ENCODE data around the gene ACTN4. TPM values are rescaled to one million over a fixed set of nuclear protein-coding genes. Genes with fewer than 3 reads are reported as not detected.

ACTN4 gene
- total and polyA plus RNA-seq, 2 of the 4 experiments (the other 2 are of a cell fraction), result 541 to 659 TPM

- DNase-seq, result no peak
- Histone ChIP-seq H2AFZ (replicated peaks; ENCODE audit: low read length, poor library complexity) (no peak overlapping the region), H3K4me3 (ENCODE audit: insufficient read depth, low read depth, low read length) (no peak overlapping the region), H3K4ac (ENCODE audit: low read depth, low read length) (no peak overlapping the region), H3K27ac (ENCODE audit: insufficient read depth, low read length) (no peak overlapping the region), H2BK5ac (ENCODE audit: low read depth, low read length, poor library complexity, severe bottlenecking) (no peak overlapping the region), H3K79me1 (ENCODE audit: low read depth in 1 of 2, low read length in 2 of 2) (peaks cover 0 to 97% of the 10 kb centered on the region in 2 experiments; a peak in 3 of 4 replicates), H2BK20ac (ENCODE audit: low read depth, low read length) (no peak overlapping the region), H3K4me1 (ENCODE audit: control insufficient read depth, insufficient read depth, low read length) (peaks cover 29% of the 10 kb centered on the region), H3K23ac (ENCODE audit: low read depth, low read length) (peak overlapping the region; percentile 27; the same call in 1 of the 2 replicates), H3K36me3 (ENCODE audit: control insufficient read depth, insufficient read depth, low read length) (peaks cover 41% of the 10 kb centered on the region), H2AK9ac (replicated peaks; ENCODE audit: low read depth, low read length, poor library complexity) (no peak overlapping the region), H4K91ac (ENCODE audit: insufficient read depth, low read depth, low read length) (no peak overlapping the region), H3K18ac (ENCODE audit: low read depth, low read length) (no peak overlapping the region), H2BK15ac (ENCODE audit: low read depth, low read length) (no peak overlapping the region), H4K8ac (ENCODE audit: low read depth in 2 of 2, low read length in 2 of 2) (no peak overlapping the region), H4K5ac (ENCODE audit: low read depth, low read length) (no peak overlapping the region), H2AK5ac (ENCODE audit: low read depth, low read length) (no peak overlapping the region), H3K27me3 (ENCODE audit: control insufficient read depth, insufficient read depth, low read length) (no peaks in the 10 kb centered on the region), H4K20me1 (ENCODE audit: insufficient read depth, low read length) (peaks cover 85% of the 10 kb centered on the region), H3K56ac (ENCODE audit: extremely low read depth, insufficient read depth, low read length) (no peak overlapping the region), H3K14ac (replicated peaks; ENCODE audit: low read depth, low read length) (no peak overlapping the region), H3K9ac (ENCODE audit: low read depth, low read length) (no peak overlapping the region), H2BK120ac (ENCODE audit: low read depth, low read length) (no peak overlapping the region), H3K9me1 (ENCODE audit: insufficient read depth, low read length) (peaks cover 50% of the 10 kb centered on the region), H3K4me2 (ENCODE audit: low read depth, low read length) (no peak overlapping the region), H3K9me3 (ENCODE audit: control insufficient read depth, insufficient read depth, low read length) (no peaks in the 10 kb centered on the region)
- intact Hi-C loops (cut with micrococcal nuclease) (no loop called here), in situ Hi-C loops (cut with MboI; ENCODE audit: low sequenced_read_pairs) (no loop called here), dilution Hi-C loops (cut with HindIII; ENCODE audit: low sequenced_read_pairs, unreplicated experiment) (no loop called here)
- ATAC-seq (ENCODE audit: low read depth), result no peak
- WGBS, 2 experiments (ENCODE audit: extremely low coverage in 2 of 2, insufficient read length in 1 of 2), result 100% methylated on average over 2 of the region's 6 CpGs; no CpG with 5 or more reads in 1 of the 2 experiments
- ChIA-PET CTCF (no interaction called here), POLR2A (ENCODE audit: unreplicated experiment) (no interaction called here)
- no TSS peak for BruUV-seq (replicated peaks)
- no peak for TF ChIP-seq USF2 (IDR thresholded peaks at IDR 0.05; ENCODE audit: low read depth, low read length)
- no peak for TF ChIP-seq FOS (IDR thresholded peaks at IDR 0.05; ENCODE audit: low read depth, low read length)
- no peak for TF ChIP-seq CHD1 (IDR thresholded peaks at IDR 0.05; ENCODE audit: low read depth, low read length)
- TF ChIP-seq POLR2A (IDR thresholded peaks at IDR 0.05; ENCODE audit: low read depth, low read length), result no peak
- TF ChIP-seq RFX5 (IDR thresholded peaks at IDR 0.05; ENCODE audit: low read depth, low read length), result no peak
- TF ChIP-seq CTCF (conservative IDR thresholded peaks at IDR 0.05; ENCODE audit: low read depth, low read length), result no peak
- TF ChIP-seq RCOR1 (IDR thresholded peaks at IDR 0.05; ENCODE audit: insufficient replicate concordance, low read length), result no peak
- no peak for TF ChIP-seq MAFK (IDR thresholded peaks at IDR 0.05; ENCODE audit: low read depth, low read length)
- TF ChIP-seq MAZ (IDR thresholded peaks at IDR 0.05; ENCODE audit: borderline replicate concordance, low read depth, low read length), result no peak
- TF ChIP-seq BHLHE40 (IDR thresholded peaks at IDR 0.05; ENCODE audit: low read depth, low read length), result no peak
- no peak for TF ChIP-seq CEBPB (IDR thresholded peaks at IDR 0.05; ENCODE audit: low read depth, low read length)
Measured at GRCh38 chr19:38696729-38697055, 49.2 kb downstream of the ACTN4 start.

Data from IMR-90 (cell line).